GM19025 (cell line): ENCODE results near the gene ATP5PB.
A peak's percentile ranks its signal among the peaks of the same experiment; 100 is the strongest.

Experiments used
- ATAC-seq: cut with Tn5 transposase; IDR thresholded peaks from one replicate; pipeline ENCODE4 v1.9.1; 2021; ENCODE audit warnings: mild to moderate bottlenecking, low read depth, moderate library complexity; ENCODE audit not compliant: unreplicated experiment

ATP5PB gene

DNA sequence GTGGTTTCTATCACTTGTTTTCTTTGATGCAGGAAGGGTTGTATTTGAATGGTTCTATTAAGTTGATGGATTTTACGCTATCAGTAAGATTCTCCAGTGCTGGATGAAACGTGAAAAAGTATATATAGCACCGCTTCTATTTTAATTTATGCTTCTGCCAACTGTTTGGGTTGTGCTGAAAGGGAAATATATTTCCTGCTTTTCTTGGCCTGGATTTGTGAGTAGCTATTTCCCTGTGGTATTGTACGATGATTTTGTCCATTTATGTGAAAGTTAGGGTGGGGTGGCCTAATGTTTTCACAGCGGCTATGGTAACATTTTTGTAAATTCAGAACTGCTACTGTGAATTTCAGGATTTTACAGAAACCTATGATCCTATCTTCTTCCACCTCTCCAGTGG is 24.8 kb downstream of the ATP5PB start:
- ATAC-seq: no peak

DNA sequence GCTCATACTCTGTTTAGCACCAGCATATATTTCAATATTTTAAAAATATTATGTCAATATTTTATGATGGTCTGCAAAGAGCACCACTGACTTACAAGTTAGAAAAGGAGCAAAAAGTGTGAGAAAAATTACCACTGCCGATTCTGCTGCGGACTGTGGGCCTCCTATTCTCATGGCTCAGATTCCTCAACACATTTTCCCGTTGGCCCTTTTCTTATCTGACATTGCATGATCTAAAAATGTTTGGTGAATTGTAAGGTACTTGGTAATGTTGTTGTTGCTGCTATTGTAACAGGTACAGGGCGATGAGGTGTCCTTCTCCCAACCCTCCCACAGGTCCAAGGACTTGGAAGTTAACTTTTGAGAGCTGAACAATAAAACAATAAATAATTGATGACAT is 25.3 kb downstream of the ATP5PB start:
- no peak for ATAC-seq

DNA sequence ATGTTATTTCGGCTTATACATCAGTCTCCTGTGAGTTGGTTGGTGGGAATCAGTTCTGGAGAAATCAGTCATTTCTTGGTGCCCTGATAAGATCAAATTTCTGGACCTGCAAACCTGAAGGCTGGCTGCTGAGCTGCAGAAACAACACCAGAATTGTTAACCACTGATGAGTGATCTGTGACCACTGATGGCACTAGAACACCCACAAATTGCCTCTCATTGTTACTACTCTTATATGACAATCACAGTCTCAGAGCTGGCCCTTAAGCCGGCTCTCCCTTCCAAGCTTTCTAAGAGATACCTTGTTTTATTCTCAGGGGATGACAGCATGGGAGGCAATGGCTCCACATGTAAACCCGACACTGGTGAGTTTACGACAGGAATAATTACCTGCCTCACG is 26.4 kb downstream of the ATP5PB start:
- ATAC-seq: no peak

DNA sequence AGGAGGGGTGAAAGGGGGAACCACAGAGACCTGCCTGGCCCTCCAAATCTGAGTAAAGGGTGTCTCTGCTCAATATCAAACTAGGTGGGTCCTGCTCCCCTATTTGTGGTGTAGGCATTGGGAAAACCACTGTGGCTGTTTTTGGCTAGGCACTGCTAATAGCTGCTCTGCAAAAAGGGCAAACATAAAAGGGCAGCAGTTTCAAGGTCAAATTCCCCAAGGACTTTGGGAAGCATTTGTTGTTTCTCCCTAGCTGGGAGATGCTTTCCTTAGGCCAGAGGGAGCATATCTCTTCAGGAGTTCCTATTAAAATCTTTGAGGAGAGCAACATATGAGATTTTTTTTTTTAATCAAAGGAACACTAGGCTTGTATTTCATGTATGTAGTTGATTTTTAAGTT is 26.9 kb downstream of the ATP5PB start:
- ATAC-seq: no peak

DNA sequence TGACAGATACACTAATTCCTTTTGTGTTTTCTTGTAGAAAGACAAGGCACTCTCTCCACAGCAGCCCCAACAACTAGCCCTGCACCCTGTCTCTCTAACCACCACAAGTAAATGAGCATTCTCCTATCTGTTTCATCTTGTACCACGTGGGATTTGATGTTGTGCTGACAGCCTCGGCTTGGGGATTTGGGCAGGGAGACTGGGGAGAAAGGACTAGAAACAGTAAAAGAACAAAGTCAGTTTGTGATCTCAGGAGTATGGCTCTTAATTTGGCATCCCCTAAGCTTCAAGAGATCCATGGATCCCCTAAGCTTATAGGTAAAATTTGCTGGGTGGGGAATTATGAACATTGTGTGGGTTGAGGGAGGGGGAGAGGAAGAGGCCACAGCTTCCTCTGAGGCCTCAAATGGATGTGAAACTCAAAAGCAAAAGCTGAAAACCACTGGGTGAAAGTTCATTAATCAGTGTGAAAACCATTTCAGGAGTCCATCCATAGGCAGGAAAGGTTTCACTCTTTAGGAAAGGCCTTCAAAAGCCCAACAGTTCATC is 27.6 kb downstream of the ATP5PB start:
- peak; percentile 65 for ATAC-seq

DNA sequence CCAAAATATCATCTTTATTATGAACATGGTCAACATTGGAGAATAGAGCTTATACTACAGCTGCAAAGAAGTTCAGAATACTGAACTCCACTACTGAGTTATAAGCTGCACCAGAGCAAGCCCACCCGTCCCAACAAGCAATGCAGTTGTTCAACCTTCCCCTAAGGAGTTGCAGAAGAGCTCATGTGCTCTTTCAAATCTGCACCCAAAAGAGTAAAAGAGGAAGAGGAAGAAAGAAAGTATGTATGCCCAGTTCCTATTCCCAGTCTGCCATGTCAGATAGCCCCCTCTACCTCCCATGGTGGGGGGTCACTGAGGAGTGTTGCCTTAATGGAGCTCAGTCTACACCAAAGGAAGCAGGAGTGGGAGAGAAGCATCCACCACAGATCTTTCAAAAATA is 31.4 kb downstream of the ATP5PB start:
- no peak for ATAC-seq

DNA sequence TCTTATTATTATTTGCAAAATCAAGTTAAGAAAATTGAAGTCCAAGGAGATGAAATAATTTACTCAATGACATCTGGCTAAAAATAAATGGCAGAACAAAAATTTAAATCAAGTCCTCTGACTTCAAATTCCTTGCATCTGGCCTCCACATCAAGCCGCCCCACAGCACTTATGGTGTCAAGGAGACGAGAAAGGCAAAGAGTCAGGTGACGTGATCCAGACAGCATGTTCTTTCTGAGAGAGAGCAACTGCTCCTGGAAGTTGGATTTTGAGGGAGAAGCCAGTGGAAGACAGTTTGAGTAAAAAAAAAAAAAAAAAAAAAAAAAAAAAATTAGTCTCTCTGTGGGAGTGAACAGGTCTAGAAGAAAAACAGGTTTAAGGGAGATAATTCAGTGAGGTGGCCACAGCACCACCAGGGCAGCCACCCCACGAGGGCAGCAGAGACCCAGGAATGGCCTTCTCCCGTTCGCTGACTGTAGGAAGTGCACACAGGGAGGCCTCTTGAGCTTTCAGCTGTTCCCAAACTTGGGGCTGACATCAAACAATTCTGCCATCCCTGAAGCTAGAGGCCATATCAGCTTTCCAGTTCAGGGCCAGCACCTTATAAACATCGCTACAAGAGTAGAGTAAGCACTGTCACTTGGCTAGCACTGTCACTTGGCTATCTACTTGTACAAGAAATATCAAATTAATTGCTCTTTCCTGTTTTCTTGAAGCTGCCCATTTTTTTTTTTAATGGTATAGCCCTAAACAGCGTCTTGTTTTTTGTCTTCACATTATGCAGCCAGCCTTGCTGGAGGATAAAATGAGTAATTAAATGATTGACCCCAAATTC is 32.3 kb downstream of the ATP5PB start:
- ATAC-seq: no peak

DNA sequence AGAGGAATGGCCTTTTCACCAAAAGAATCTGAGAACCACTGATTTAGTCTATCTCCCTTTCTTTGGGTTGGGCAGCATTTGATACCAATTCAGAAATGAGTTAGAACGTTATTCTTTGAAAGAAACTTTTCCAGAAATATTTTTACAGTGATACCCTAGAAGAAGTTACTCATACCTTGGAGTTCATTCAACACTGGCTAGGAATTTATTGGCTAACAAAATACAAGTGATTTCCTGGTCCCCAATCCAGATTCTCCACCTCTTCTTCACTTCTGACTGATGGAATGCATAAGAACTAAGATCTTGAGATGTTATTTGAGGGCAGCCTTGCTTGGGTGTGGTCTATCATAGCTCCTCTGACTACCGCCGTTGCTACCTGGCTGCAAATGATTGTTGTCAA is 33.9 kb downstream of the ATP5PB start:
- ATAC-seq: no peak

DNA sequence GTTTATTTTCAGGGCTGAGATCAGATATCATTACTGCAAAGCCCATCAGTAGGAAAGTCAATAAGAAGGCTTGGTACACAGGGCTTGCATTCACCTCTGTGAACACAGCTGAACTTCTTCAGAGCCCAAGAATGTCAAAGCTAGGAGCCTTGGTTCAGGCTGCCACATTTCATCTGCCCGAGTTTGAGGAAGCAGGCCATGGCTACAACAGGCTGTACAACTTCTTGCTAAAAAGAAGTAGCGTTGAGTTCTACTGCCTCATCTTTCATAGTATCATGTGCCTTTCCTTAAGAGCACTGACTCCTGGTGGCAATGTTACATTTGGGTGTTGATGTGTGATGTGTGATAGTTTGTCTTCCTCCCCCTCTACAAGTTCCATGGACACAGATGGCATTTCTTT is 34.6 kb downstream of the ATP5PB start:
- no peak for ATAC-seq

DNA sequence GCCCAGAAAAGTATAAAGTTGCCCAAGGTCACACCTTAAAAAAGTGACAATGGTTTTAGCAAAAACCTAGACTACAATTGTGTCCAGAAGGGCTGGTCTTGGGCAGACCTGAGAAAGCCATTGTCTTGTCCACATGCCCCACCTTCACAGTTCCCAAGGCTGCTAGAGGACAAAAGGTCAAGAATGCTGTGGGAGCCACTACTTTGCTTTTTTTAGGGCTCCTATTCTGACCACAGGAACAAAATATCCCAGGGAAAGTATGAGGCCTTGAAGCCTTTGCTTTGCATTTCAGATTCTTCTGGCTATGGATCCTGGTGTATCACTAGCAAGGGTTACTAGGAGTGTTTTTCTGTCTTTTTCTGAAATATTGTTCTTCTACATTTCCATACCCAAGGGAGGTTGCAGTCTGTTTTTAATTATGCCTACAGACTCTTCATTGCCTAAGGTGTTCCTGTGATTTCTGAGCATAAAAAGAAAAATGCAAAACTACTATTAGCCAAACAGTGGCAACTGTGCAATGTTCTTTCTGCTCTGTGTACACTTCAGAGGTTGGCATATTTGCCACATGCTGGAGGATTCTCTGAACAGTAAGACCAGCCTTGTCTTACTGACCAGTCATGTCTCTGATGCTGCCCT is 35.2 kb downstream of the ATP5PB start:
- no peak for ATAC-seq

DNA sequence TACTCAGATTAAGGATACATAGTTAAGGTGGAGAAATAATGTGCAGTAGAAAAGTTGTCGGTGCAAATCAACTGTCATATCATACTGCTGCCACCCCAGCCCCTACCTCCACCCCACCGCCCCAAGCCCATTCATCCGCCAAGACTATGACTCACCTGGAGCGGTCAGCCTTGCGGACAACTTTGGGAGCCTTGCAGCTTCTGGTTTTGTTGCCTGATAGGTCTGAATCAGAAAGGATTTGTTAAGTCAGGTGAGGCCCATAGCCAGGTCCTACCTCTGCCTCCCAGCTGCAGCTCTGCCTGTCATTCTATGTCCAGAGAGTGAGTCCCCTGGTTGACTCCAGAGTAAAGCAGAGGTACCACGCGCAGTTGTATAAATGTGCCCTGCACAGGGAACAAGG is 37.2 kb downstream of the ATP5PB start:
- no peak for ATAC-seq

DNA sequence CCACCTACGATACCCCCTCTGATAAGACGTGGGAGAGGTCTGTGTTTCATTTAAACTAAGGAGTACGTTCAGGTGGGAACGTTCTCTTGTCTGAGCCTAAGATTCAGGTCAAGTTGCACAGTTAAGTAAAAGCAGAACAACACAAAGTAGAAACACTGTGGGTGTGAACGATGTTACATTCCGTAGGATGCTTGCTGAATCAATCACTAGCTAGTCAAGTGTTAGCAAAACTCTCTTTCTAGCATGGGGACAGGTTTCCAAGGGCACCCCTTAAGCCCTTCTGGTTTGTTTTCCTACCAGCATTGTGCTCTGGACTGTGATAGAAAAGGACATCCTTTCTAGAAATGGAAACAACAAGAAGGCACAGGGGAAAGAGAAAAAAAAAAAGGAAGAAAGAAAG is 37.9 kb downstream of the ATP5PB start:
- no peak for ATAC-seq

DNA sequence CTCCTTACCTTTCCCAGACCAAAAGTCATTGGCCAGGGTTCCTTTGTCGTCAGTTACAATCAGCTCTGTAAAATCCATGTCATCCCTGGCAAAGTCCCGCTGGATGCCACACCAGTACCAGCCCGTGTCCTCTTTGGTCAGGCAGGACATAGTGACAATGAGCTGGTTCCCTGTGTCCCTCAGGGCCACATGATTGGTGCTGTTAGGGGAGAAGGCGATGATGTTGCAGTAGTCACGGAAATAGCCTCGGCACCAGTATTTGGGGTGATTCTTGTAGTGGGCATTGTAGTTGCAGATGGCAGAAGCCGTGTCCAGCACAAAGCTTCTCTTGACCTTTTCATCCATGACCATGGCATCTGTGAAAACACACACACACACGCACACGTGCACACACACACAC is 39.4 kb downstream of the ATP5PB start:
- no peak for ATAC-seq

DNA sequence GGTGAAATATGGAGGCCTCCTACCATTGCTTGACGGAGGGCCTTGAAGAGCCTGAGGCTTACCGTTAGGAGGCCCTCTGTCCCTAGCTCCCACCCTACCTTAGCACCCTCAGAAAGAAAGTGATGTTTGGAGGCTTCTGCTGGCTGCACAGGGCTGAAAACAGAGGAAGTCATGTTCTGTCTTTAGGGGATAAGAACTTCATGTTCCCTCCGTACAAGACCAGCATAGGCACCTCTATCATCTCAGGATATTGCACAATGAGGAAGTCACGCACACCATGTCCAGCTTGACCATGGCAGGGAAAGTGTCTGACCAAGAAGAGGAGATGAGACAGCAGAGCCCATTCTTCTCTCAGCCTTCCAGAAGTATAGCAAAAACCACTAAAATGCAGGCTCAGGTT is 40.3 kb downstream of the ATP5PB start:
- ATAC-seq: no peak

DNA sequence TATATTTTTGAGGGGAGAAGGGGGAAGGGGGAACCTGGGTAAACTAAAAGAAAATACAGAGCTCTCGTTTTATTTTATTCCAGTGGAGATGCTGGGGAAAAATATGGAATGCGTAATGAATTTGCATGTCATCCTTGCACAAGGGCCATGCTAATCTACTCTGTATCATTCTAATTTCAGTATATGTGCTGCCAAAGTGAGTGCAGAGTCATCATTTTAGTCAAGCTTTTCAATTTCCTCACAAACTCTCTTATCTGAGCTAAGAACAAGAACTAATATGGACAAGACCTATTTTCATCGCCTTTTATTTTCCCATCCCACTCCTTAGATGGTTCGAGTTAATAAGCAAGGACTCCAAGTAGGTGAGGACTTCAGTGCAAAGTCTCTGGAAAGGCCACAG is 41.0 kb downstream of the ATP5PB start:
- no peak for ATAC-seq

DNA sequence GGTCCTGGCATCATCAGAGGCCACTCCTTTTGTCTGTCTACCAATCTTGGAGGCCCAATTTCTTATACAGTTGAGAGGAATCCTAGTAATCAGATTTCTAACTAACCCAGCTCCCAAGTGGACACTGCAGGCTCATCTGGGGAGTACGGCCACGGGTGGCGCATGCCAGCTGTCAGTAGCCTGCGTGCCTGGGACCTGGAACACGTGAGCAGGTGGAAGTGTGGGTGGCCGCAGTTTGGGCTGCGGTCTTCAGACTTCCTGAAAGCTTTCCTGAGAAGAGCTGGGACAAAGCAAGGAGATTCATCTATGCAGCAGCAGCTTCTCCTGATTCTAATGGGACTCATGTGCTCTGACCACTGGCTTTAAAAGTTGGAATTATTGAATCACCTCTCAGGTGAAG is 41.8 kb downstream of the ATP5PB start:
- no peak for ATAC-seq

DNA sequence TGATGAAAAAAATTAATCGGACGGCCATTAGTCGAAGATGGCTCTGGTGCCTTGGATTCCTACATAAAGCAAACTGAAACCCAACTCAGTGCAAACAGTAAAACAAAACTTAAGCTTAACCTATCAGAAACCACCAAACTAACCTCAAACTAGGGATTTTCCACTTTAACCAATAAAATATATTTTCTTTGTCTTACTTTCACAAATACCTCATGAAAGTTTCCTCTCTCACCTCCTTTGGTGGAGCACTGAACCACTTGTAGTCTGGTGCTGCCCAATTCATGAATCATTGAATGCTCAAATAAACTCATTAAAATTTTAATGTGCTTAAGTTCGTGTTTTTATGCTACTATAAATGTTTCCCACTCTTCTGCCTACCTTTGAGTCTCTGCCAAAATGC is 47.1 kb downstream of the ATP5PB start:
- ATAC-seq: no peak

DNA sequence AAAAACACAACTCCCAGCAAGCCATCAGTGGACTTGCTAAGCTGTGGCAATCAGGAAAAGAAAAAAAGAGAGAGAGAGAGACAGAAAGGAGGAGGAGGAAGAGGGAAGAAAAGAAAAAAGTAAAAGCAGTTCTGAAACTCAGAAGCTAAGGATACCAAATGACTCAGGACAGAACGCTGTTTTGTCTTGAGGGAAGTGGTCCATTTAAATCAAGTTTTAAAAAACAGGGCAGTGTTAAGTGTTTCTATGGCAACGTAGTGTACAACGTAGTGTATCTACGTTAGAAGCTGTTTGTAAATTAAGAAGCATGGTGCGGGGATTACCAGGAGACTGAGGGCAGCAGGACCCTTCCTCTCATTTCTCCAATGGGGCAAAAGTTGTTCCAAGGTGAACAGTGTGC is 48.3 kb downstream of the ATP5PB start:
- no peak for ATAC-seq

DNA sequence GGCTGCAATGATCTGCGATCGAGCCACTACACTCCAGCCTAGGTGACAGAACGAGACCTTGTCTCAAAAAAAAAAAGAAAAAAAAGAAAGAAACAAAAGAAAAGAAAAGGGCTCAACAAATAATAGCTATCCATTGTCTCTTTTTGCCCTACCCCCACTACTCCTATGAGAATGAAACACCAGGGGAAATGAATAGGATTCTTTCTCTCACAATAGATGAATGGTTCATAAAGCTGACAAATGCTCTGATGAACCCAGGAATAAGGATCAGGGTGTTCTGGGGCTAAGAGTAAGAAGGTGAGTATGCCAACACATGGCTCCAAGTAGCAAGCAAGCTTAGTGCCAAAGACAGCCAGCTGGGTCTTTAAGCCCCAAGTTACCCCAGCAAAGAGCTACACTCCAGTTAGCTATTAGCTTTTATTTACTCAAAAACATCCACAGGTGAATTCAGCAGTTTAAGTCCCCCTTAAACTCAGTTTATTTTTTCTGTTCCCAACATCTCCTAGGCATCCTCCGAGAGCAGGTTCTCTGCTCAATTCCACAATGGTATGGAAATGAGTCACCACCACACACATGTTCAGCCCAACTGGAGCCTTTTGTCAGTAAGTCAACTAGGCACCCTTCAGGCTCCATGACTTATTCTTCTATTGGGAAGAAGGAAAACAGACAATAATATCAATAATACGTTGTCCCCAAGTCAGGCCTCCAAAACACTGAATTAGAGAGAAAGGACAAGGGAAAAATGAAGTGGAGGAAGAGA is 49.9 kb downstream of the ATP5PB start:
- ATAC-seq: no peak

DNA sequence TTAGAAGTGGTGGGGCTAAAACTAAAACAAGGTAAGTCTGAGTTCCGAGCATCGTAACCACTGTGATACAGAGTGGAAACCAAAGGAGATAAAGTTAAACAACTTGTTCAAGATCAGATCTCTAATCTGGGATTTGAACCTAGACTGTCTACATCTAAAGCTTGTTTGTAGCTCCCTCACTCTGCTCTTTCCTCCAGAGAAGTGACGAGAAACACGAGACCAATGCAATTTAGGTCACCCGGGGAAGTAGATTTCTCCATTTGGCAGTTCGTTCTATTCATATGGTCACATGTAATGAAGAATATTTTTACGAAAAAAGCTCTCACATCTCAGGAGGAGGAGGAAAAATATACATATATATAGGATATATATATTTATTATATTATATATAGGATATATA is 52.4 kb downstream of the ATP5PB start:
- no peak for ATAC-seq

DNA sequence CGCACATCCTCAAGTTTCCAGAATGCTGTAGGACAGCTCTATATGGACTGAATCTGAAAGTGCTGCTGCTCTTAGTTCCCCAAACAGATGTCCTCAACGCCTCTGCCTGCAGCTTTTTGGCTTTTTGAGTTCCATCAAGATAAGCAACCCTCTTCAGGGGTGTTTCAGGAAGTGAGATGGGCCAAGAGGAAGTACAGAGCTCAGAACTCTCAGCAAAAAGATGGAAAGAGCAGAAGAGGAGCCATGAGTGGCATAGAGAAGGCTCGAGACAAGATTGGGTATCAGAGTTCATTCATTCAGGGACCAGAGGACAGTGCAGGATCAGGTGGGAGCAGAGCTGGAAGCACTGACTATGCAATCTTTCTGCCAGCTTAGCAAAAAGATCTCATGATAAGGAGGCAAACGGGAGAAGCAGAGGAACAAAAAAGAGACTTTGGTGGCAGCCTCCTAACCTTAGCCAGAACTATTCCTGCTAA is 54.4 kb downstream of the ATP5PB start, which contains the start of the genes ADORA3 and TMIGD3:
Gene ADORA3, minus strand, starts transcription at position 49 of the 476 bp plus-strand sequence. CDS start 279 bp downstream, outside the sequence.
Gene TMIGD3, minus strand, starts transcription at position 49 of the 476 bp plus-strand sequence. CDS start 279 bp downstream, outside the sequence.
- no peak for ATAC-seq
